Measurements from ENCODE around the gene CLEC2B.

GRCh38 chr12:9895215-9895971 lies 26.2 kb upstream of the CLEC2B start:
- TF ChIP-seq, protein P1, sequence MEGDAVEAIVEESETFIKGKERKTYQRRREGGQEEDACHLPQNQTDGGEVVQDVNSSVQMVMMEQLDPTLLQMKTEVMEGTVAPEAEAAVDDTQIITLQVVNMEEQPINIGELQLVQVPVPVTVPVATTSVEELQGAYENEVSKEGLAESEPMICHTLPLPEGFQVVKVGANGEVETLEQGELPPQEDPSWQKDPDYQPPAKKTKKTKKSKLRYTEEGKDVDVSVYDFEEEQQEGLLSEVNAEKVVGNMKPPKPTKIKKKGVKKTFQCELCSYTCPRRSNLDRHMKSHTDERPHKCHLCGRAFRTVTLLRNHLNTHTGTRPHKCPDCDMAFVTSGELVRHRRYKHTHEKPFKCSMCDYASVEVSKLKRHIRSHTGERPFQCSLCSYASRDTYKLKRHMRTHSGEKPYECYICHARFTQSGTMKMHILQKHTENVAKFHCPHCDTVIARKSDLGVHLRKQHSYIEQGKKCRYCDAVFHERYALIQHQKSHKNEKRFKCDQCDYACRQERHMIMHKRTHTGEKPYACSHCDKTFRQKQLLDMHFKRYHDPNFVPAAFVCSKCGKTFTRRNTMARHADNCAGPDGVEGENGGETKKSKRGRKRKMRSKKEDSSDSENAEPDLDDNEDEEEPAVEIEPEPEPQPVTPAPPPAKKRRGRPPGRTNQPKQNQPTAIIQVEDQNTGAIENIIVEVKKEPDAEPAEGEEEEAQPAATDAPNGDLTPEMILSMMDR (conservative IDR thresholded peaks at IDR 0.05 in 1 of 2, IDR thresholded peaks at IDR 0.05 in 1 of 2; ENCODE audit: low read depth in 1 of 2, low read length in 2 of 2): no peak
- no peak for TF ChIP-seq EZH2 (IDR thresholded peaks at IDR 0.05; ENCODE audit: low read length, missing control alignments)

All from fibroblast of lung (primary cell).